Medulla oblongata (tissue), 1 donor: ENCODE measurements around the gene XKRX.

ENCODE experiments used
- DNase-seq: peaks from one replicate; pipeline ENCODE4 v3.0.0-alpha.2; 2015; ENCODE audit errors: extremely low spot score

XKRX gene

GRCh38 chrX:100928660-100929613, at the start of gene XKRX:
XKRX (minus strand) TSS chrX:100928917; CDS start chrX:100928304, 613 bp downstream.
- no peak for DNase-seq

- DNase-seq: no peak
Measured at GRCh38 chrX:100976211-100976610, 47.5 kb upstream of the XKRX start.

GRCh38 chrX:100975212-100975611, 46.5 kb upstream of the XKRX start:
- no peak for DNase-seq

GRCh38 chrX:100973411-100973810, 44.7 kb upstream of the XKRX start:
- DNase-seq: no peak

GRCh38 chrX:100969936-100970335, 41.2 kb upstream of the XKRX start:
- no peak for DNase-seq

GRCh38 chrX:100969408-100969807, 40.7 kb upstream of the XKRX start, which contains the start of gene ARL13A:
ARL13A (plus strand) TSS chrX:100969708; CDS start chrX:100973690, 3,982 bp downstream.
- no peak for DNase-seq

- no peak for DNase-seq
Measured at GRCh38 chrX:100964362-100964761, 35.6 kb upstream of the XKRX start.

GRCh38 chrX:100962811-100963210, 34.1 kb upstream of the XKRX start:
- no peak for DNase-seq

- DNase-seq: no peak
Measured at GRCh38 chrX:100948557-100948956, 19.8 kb upstream of the XKRX start.

- no peak for DNase-seq
Measured at GRCh38 chrX:100946299-100946927, 17.7 kb upstream of the XKRX start.

GRCh38 chrX:100944601-100945000, 15.9 kb upstream of the XKRX start:
- DNase-seq: no peak

- no peak for DNase-seq
Measured at GRCh38 chrX:100939333-100939732, 10.6 kb upstream of the XKRX start.

- no peak for DNase-seq
Measured at GRCh38 chrX:100935767-100936166, 7.0 kb upstream of the XKRX start.

- DNase-seq: no peak
Measured at GRCh38 chrX:100931925-100932285, 3.2 kb upstream of the XKRX start.

GRCh38 chrX:100931218-100931924, 2.7 kb upstream of the XKRX start:
- no peak for DNase-seq

GRCh38 chrX:100926453-100926852, 2.3 kb downstream of the XKRX start:
- DNase-seq: no peak

GRCh38 chrX:100924375-100924774, 4.3 kb downstream of the XKRX start:
- no peak for DNase-seq

GRCh38 chrX:100915562-100915961, 13.2 kb downstream of the XKRX start:
- DNase-seq: no peak

- no peak for DNase-seq
Measured at GRCh38 chrX:100913111-100913510, 15.6 kb downstream of the XKRX start.

GRCh38 chrX:100911731-100912130, 17.0 kb downstream of the XKRX start:
- no peak for DNase-seq

- DNase-seq: no peak
Measured at GRCh38 chrX:100905620-100906019, 23.1 kb downstream of the XKRX start.

- no peak for DNase-seq
Measured at GRCh38 chrX:100904433-100904832, 24.3 kb downstream of the XKRX start.
